ENCODE results near the gene MUC3A.

Gene MUC3A

GRCh38 chr7:100942045-100942774, 7.1 kb upstream of the MUC3A start:
- H3K27ac ChIP-seq, result no peak overlapping the region
- H3K4me3 ChIP-seq, result no peak overlapping the region
- no peak for DNase-seq (ENCODE audit: low spot score)
- TF ChIP-seq CTCF (IDR thresholded peaks at IDR 0.05), result no peak

GRCh38 chr7:100943693-100944092, 5.6 kb upstream of the MUC3A start:
- H3K27ac ChIP-seq, result no peak overlapping the region
- H3K4me3 ChIP-seq, result no peak overlapping the region
- no peak for TF ChIP-seq CTCF (IDR thresholded peaks at IDR 0.05)
- DNase-seq (ENCODE audit: low spot score), result no peak

GRCh38 chr7:100944138-100944537, 5.2 kb upstream of the MUC3A start:
- no peak for DNase-seq (ENCODE audit: low spot score)
- no peak for TF ChIP-seq CTCF (IDR thresholded peaks at IDR 0.05)
- no peak overlapping the region for H3K27ac ChIP-seq
- H3K4me3 ChIP-seq, result no peak overlapping the region

GRCh38 chr7:100946111-100946510, 3.2 kb upstream of the MUC3A start:
- no peak overlapping the region for H3K27ac ChIP-seq

GRCh38 chr7:100946766-100947365, 2.5 kb upstream of the MUC3A start:
- no peak for DNase-seq (ENCODE audit: low spot score)

More at GRCh38 chr7:100946111-100946510, 3.2 kb upstream of the MUC3A start:
- no peak for TF ChIP-seq CTCF (IDR thresholded peaks at IDR 0.05)
- no peak for DNase-seq (ENCODE audit: low spot score)
- no peak overlapping the region for H3K4me3 ChIP-seq

GRCh38 chr7:100947792-100948191, 1.5 kb upstream of the MUC3A start:
- no peak for DNase-seq (ENCODE audit: low spot score)
- Histone ChIP-seq H3K4me3 (no peak overlapping the region), H3K27ac (no peak overlapping the region)
- TF ChIP-seq CTCF (IDR thresholded peaks at IDR 0.05), result no peak

More at GRCh38 chr7:100946766-100947365, 2.5 kb upstream of the MUC3A start:
- no peak for TF ChIP-seq CTCF (IDR thresholded peaks at IDR 0.05)
- Histone ChIP-seq H3K27ac (no peak overlapping the region), H3K4me3 (no peak overlapping the region)

GRCh38 chr7:100949933-100950443, 654 bp downstream of the MUC3A start:
- DNase-seq (ENCODE audit: low spot score), result no peak
- Histone ChIP-seq H3K27ac (no peak overlapping the region), H3K4me3 (no peak overlapping the region)
- no peak for TF ChIP-seq CTCF (IDR thresholded peaks at IDR 0.05)

Measured in coronary artery (tissue), 2 donors.